Colonic mucosa (tissue), 4 donors: Measurements from ENCODE around the gene CDK7. TPM values are rescaled to one million over a fixed set of nuclear protein-coding genes. Genes with fewer than 3 reads are reported as not detected.
"Not testable (repeated sequence)": the region's sequence is repeated elsewhere in the genome, so short reads cannot be mapped to it uniquely, and the experiment has no call there.

ENCODE experiments used
- DNase-seq: peaks from one replicate; pipeline ENCODE4 v3.0.0-alpha.2; 2020
- H3K27ac ChIP-seq: fragments of 200-600 bp; one replicate; pipeline ENCODE4 v1.8.0; 2021
- H3K27me3 ChIP-seq: fragments of 200-600 bp; one replicate; pipeline ENCODE4 v1.8.0; 2021
- H3K36me3 ChIP-seq: fragments of 200-600 bp; one replicate; pipeline ENCODE4 v1.8.0; 2021
- H3K4me1 ChIP-seq: fragments of 200-600 bp; one replicate; pipeline ENCODE4 v1.8.0; 2021; ENCODE audit warnings: mild to moderate bottlenecking
- H3K4me3 ChIP-seq: fragments of 200-600 bp; one replicate; pipeline ENCODE4 v1.8.0; 2021
- H3K9ac ChIP-seq, 2 donors: one replicate each; pipeline ENCODE4 v1.7.0; 2013; ENCODE audit warnings: control low read depth in 2 of 2, low read depth in 2 of 2, low read length in 2 of 2
- H3K9me3 ChIP-seq: fragments of 200-600 bp; one replicate; pipeline ENCODE4 v1.8.0; 2021
- intact Hi-C: fragments of 100-400 bp; cut with DNase I; formaldehyde crosslinking; loops from one replicate; pipeline ENCODE4 v1.14.1; 2022
- total RNA-seq, 2 donors: library from RNA; stranded (reverse); fragmentation: NEBNext Ultra II Directional in 1 of 2; extraction: Animal tissue kit (Norgen Biotek cat#: 25700) in 1 of 2; gene quantifications; one replicate each; pipeline ENCODE4 v1.2.1, GENCODE V29; 2021
- TF ChIP-seq, protein P1 (sequence below): fragments of 200-600 bp; IDR thresholded peaks from one replicate; pipeline ENCODE4 v1.8.0; 2022; ENCODE audit warnings: antibody characterized with exemption, mild to moderate bottlenecking
- donor health status: healthy.
- donor health status: DM: no; HTN: no; CAD: no.
- donor health status: DM: no; HTN: no; CAD: no.

CDK7 gene
- total RNA-seq, 2 donors from 2014 or later = 21.9 to 35.4 TPM

DNA sequence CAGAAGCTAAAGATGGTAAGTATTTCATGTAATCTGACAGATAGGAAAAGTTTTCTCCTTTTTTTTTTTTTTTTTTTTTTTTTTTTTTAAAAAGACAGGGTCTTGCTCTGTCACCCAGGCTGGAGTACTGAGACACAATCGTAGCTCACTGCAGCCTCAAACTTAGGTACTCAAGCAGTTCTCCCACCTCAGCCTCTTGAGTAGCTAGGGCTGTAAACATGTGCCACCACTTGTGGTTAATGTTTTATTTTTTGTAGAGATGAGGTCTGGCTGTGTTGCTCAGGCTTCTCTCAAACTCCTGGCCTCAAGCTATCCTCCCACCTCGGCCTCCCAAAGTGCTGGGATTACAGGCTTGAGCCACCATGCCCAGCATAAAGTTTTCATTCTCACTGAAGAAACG is 17.8 kb downstream of the CDK7 start:
- H3K9ac ChIP-seq = no peak overlapping the region
- H3K27me3 ChIP-seq = no peaks in the 10 kb centered on the region
- no peaks in the 10 kb centered on the region for H3K9me3 ChIP-seq
- no peaks in the 10 kb centered on the region for H3K4me1 ChIP-seq
- no peak overlapping the region for H3K4me3 ChIP-seq
- no peak overlapping the region for H3K27ac ChIP-seq
- H3K36me3 ChIP-seq = peaks cover 2% of the 10 kb centered on the region
- DNase-seq = no peak
- intact Hi-C loops = no loop called here
- TF ChIP-seq, protein P1, sequence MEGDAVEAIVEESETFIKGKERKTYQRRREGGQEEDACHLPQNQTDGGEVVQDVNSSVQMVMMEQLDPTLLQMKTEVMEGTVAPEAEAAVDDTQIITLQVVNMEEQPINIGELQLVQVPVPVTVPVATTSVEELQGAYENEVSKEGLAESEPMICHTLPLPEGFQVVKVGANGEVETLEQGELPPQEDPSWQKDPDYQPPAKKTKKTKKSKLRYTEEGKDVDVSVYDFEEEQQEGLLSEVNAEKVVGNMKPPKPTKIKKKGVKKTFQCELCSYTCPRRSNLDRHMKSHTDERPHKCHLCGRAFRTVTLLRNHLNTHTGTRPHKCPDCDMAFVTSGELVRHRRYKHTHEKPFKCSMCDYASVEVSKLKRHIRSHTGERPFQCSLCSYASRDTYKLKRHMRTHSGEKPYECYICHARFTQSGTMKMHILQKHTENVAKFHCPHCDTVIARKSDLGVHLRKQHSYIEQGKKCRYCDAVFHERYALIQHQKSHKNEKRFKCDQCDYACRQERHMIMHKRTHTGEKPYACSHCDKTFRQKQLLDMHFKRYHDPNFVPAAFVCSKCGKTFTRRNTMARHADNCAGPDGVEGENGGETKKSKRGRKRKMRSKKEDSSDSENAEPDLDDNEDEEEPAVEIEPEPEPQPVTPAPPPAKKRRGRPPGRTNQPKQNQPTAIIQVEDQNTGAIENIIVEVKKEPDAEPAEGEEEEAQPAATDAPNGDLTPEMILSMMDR = no peak

DNA sequence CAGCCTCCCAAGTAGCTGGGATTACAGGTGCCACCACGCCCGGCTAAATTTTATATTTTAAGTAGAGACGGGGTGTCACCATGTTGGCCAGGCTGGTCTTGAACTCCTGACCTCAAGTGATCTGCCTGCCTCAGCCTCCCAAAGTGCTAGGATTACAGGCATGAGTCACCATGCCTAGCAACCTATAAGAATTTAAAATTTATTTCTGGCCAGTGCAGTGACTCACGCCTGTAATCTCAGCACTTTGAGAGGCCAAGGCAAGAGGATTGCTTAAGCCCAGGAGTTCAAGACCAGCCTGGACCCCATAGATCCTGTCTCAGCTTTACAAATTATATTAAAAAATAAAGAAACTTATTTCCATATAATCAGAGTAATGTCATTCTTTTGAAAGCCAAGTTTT is 21.3 kb downstream of the CDK7 start:
- H3K9me3 ChIP-seq, H3K9ac ChIP-seq, intact Hi-C loops, H3K27ac ChIP-seq, H3K36me3 ChIP-seq, H3K27me3 ChIP-seq, H3K4me3 ChIP-seq, DNase-seq, H3K4me1 ChIP-seq: not testable (repeated sequence)

DNA sequence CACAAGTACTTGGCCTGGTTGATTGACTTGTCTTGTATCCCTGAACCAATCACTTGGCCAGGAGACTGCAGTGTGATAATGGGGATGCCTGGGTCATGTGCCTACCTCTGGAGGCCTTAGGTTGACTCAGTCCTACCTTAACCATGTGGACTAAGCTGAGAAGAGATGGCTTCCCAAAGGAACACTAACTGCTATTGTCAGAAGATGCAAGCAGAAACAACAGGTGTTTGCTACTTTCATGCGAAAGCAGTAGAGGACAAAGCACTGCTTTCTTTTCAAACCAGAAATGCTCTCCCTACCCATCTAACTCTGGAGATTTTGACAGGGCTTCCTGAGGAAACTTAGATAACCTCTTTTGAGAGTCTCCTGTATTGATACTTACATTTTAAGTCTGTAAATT is 22.9 kb downstream of the CDK7 start:
- TF ChIP-seq, protein P1 = no peak
- intact Hi-C loops = no loop called here

DNA sequence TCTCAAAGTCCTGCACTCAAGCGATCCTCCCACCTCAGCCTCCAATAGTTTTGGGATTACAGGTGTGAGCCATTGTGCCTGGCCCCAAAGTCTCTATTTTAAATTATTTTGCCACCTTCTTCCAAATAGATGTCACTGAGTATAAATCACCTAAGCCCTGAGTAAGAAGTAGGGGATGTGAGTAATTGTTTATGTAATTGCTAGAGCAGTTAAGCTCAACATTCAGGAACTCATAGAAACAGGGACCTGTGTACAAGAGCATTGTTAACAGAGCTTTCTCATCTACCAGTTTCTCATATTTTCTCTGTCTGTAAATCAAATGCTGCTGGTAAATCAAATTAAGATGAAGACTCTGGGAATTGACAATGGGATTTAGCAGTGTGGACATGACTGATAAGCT is 26.3 kb downstream of the CDK7 start:
- no peaks in the 10 kb centered on the region for H3K27me3 ChIP-seq
- H3K27ac ChIP-seq = no peak overlapping the region
- no peaks in the 10 kb centered on the region for H3K4me1 ChIP-seq
- no peak overlapping the region for H3K9ac ChIP-seq
- TF ChIP-seq, protein P1 = no peak
- intact Hi-C loops = no loop called here
- H3K36me3 ChIP-seq = peaks cover 7% of the 10 kb centered on the region
- no peak overlapping the region for H3K4me3 ChIP-seq
- DNase-seq = no peak
- no peaks in the 10 kb centered on the region for H3K9me3 ChIP-seq

More for the DNA sequence above, 22.9 kb downstream of the CDK7 start:
- no peak for DNase-seq
- Histone ChIP-seq H3K4me1 (no peaks in the 10 kb centered on the region), H3K27ac (no peak overlapping the region), H3K4me3 (no peak overlapping the region), H3K27me3 (no peaks in the 10 kb centered on the region), H3K36me3 (peaks cover 7% of the 10 kb centered on the region), H3K9me3 (no peaks in the 10 kb centered on the region), H3K9ac (no peak overlapping the region)

DNA sequence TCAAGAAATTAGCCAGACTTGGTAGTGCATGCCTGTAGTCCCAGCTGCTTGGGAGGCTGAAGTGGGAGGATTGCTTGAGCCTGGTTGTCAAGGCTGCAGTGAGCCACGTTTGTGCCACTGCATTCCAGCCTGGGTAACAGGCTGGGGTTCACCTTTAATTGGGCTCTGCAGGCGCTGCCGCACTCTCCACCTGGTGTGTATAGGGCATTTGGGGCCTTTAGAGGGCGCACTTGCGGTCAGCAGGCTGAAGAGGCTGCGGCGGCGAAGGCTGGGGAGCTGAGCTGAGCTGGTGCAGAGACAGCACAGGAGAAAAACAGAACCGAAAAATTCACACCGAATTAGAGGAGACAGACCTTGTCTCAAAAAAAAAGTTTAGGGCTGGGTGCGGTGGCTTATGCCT is 31.2 kb downstream of the CDK7 start:
- DNase-seq = no peak

DNA sequence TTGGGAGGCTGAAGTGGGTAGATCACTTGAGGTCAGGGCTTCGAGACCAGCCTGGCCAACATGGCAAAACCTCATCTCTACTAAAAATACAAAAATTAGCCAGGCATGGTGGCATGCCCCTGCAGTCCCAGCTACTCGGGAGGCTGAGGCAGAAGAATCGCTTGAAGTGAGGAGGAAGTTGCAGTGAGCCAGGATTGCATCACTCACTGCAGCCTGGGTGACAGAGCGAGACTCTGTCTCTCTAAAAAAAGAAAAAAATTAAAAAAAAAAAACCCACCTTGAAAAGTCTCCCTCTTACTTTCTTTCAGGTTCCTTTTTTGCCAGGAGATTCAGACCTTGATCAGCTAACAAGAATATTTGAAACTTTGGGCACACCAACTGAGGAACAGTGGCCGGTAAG is 34.2 kb downstream of the CDK7 start:
- Histone ChIP-seq H3K4me3 (no peak overlapping the region), H3K36me3 (no peaks in the 10 kb centered on the region), H3K27me3 (no peaks in the 10 kb centered on the region), H3K27ac (no peak overlapping the region), H3K4me1 (no peaks in the 10 kb centered on the region), H3K9ac (no peak overlapping the region), H3K9me3 (no peaks in the 10 kb centered on the region)
- intact Hi-C loops = no loop called here
- TF ChIP-seq, protein P1 = no peak
- no peak for DNase-seq

More for the DNA sequence above, 31.2 kb downstream of the CDK7 start:
- intact Hi-C loops = no loop called here
- Histone ChIP-seq H3K27ac (no peak overlapping the region), H3K9ac (no peak overlapping the region), H3K9me3 (no peaks in the 10 kb centered on the region), H3K4me3 (no peak overlapping the region), H3K36me3 (no peaks in the 10 kb centered on the region), H3K4me1 (no peaks in the 10 kb centered on the region), H3K27me3 (no peaks in the 10 kb centered on the region)
- TF ChIP-seq, protein P1 = peak; percentile 20
